Suprapubic skin (tissue), 4 donors: ENCODE measurements around the gene EIPR1. TPM values are rescaled to one million over a fixed set of nuclear protein-coding genes. Genes with fewer than 3 reads are reported as not detected.

Experiments
- DNase-seq, 2 donors: peaks; one replicate each; pipeline ENCODE4 v3.0.0-alpha.2; 2019; ENCODE audit warnings: low spot score in 2 of 2
- H3K27ac ChIP-seq: fragments of 200-600 bp; sonication (generic); one replicate; pipeline ENCODE4 v1.5.1; 2019
- H3K27me3 ChIP-seq: fragments of 200-600 bp; sonication (generic); one replicate; pipeline ENCODE4 v1.5.1; 2019
- H3K36me3 ChIP-seq: fragments of 200-600 bp; sonication (generic); one replicate; pipeline ENCODE4 v1.5.1; 2019
- H3K4me1 ChIP-seq: fragments of 200-600 bp; sonication (generic); one replicate; pipeline ENCODE4 v1.5.1; 2019
- H3K4me3 ChIP-seq: fragments of 200-600 bp; sonication (generic); one replicate; pipeline ENCODE4 v1.5.1; 2019; ENCODE audit warnings: mild to moderate bottlenecking
- H3K9me3 ChIP-seq: fragments of 200-600 bp; sonication (generic); one replicate; pipeline ENCODE4 v1.5.1; 2019
- CTCF ChIP-seq, 2 donors: fragments of 200-600 bp in 1 of 2; fragments of 450-650 bp in 1 of 2; sonication (generic) in 1 of 2; IDR thresholded peaks; one replicate each; pipeline ENCODE4 v1.5.1; 2016 to 2019; ENCODE audit warnings: antibody characterized with exemption in 2 of 2, mild to moderate bottlenecking in 1 of 2, moderate library complexity in 1 of 2
- EP300 ChIP-seq: sonication (generic); formaldehyde crosslinking; IDR thresholded peaks from one replicate; pipeline ENCODE4 v1.6.1; 2017; ENCODE audit warnings: antibody characterized with exemption
- POLR2A ChIP-seq, 2 donors: fragments of 450-650 bp; IDR thresholded peaks; one replicate each; pipeline ENCODE4 v1.6.1; 2017; ENCODE audit warnings: antibody characterized with exemption in 2 of 2, mild to moderate bottlenecking in 2 of 2, moderate library complexity in 2 of 2
- POLR2AphosphoS5 ChIP-seq, 3 donors: sonication (generic); formaldehyde crosslinking; IDR thresholded peaks; one replicate each; pipeline ENCODE4 v1.6.1; 2017; ENCODE audit warnings: antibody characterized with exemption in 3 of 3
- WGBS: methylation state at CpG from one replicate; pipeline ENCODE4 v1.1.5; 2018; 5-methylcytosine and 5-hydroxymethylcytosine counted together
- total RNA-seq, 4 donors: library from RNA; depleted of rRNA; stranded (reverse); fragments of >200 nt; gene quantifications; one replicate each; pipeline ENCODE4 v1.1.0, GENCODE V29; 2016

EIPR1 gene
- total RNA-seq, 4 donors from 2014 or later: 29.0 to 37.5 (median 30.7) TPM

GRCh38 chr2:3260959-3261358 is 116.7 kb downstream of the EIPR1 start:
- no peaks in the 10 kb centered on the region for H3K27me3 ChIP-seq
- no peak overlapping the region for H3K4me3 ChIP-seq
- no peak overlapping the region for H3K27ac ChIP-seq
- no peak for TF ChIP-seq POLR2A (IDR thresholded peaks at IDR 0.05)
- TF ChIP-seq POLR2AphosphoS5 (IDR thresholded peaks at IDR 0.05): no peak
- no peak for TF ChIP-seq CTCF (IDR thresholded peaks at IDR 0.05)
- TF ChIP-seq EP300: no peak
- no peaks in the 10 kb centered on the region for H3K9me3 ChIP-seq
- WGBS: 85% methylated on average over 6 of the region's 6 CpGs
- no peaks in the 10 kb centered on the region for H3K36me3 ChIP-seq
- H3K4me1 ChIP-seq: peaks cover 3% of the 10 kb centered on the region
- DNase-seq: no peak

GRCh38 chr2:3257826-3258225 is 119.8 kb downstream of the EIPR1 start:
- Histone ChIP-seq H3K36me3 (peaks cover 7% of the 10 kb centered on the region), H3K4me1 (no peaks in the 10 kb centered on the region), H3K4me3 (no peak overlapping the region), H3K27me3 (no peaks in the 10 kb centered on the region), H3K9me3 (no peaks in the 10 kb centered on the region), H3K27ac (no peak overlapping the region)
- no peak for DNase-seq
- WGBS: 94% methylated on average over 8 of the region's 8 CpGs
- TF ChIP-seq EP300: no peak
- TF ChIP-seq POLR2A (IDR thresholded peaks at IDR 0.05): no peak
- no peak for TF ChIP-seq CTCF (IDR thresholded peaks at IDR 0.05)
- no peak for TF ChIP-seq POLR2AphosphoS5 (IDR thresholded peaks at IDR 0.05)

DNA sequence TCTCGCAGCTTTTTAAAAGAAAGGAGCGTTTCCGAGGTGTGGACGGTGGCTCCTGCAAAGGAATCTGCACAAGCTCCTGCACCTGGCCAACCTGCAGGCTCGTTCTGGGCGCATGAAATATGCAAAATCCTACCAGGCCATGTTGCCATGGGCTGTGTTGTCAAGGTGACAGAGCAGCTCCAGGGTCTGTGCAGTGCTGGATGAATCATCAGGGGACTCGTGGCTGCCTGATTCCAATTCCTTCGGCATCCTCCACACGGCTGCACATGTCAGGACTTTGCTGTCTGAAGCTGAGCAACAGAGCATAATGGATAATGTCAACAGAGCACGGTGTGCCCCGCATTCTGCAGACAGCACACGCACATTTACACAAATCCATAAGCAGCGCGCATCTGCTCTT is 120.5 kb downstream of the EIPR1 start:
- H3K36me3 ChIP-seq: peaks cover 7% of the 10 kb centered on the region
- TF ChIP-seq EP300 (no peak), POLR2AphosphoS5 (IDR thresholded peaks at IDR 0.05) (no peak), POLR2A (IDR thresholded peaks at IDR 0.05) (no peak), CTCF (IDR thresholded peaks at IDR 0.05) (no peak)
- WGBS: 84% methylated on average over 14 of the region's 14 CpGs
- DNase-seq: no peak
- no peaks in the 10 kb centered on the region for H3K4me1 ChIP-seq
- H3K27ac ChIP-seq: no peak overlapping the region
- H3K4me3 ChIP-seq: no peak overlapping the region
- H3K9me3 ChIP-seq: no peaks in the 10 kb centered on the region
- H3K27me3 ChIP-seq: no peaks in the 10 kb centered on the region

- H3K4me3 ChIP-seq: no peak overlapping the region
- no peaks in the 10 kb centered on the region for H3K4me1 ChIP-seq
- DNase-seq: no peak
- 94% methylated on average over 13 of the region's 13 CpGs for WGBS
- no peaks in the 10 kb centered on the region for H3K9me3 ChIP-seq
- H3K27ac ChIP-seq: no peak overlapping the region
- no peak for TF ChIP-seq EP300
- TF ChIP-seq CTCF (IDR thresholded peaks at IDR 0.05): no peak
- TF ChIP-seq POLR2AphosphoS5 (IDR thresholded peaks at IDR 0.05): no peak
- peaks cover 10% of the 10 kb centered on the region for H3K36me3 ChIP-seq
- no peaks in the 10 kb centered on the region for H3K27me3 ChIP-seq
These were observed 121.0 kb downstream of the EIPR1 start for GRCh38 chr2:3256605-3257004.

DNA sequence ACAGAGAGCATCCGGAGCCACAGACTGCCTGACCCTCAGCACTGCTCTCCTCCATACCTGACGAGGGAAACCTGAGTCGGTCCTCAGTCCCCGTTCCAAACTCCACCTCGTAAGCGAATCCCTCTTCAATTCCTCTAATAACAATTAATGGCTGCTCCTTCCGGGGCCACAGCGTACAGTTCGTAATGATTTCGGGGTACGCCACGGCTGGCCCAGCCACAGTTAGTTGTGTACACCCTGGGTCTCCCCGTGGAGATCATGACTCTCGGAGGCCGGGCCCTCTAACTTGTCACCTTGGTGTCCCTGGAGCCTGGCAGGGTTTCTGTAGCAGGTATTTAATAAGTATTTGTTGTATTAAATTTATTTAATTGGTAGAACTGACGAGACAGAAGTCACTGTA is 121.5 kb downstream of the EIPR1 start:
- DNase-seq: no peak
- Histone ChIP-seq H3K9me3 (no peaks in the 10 kb centered on the region), H3K4me3 (no peak overlapping the region), H3K27me3 (no peaks in the 10 kb centered on the region), H3K4me1 (no peaks in the 10 kb centered on the region), H3K27ac (no peak overlapping the region), H3K36me3 (peaks cover 10% of the 10 kb centered on the region)
- WGBS: 97% methylated on average over 16 of the region's 16 CpGs
- TF ChIP-seq CTCF (IDR thresholded peaks at IDR 0.05) (no peak), POLR2AphosphoS5 (IDR thresholded peaks at IDR 0.05) (no peak), EP300 (no peak), POLR2A (IDR thresholded peaks at IDR 0.05) (no peak)
